Parathyroid adenoma (tissue), 2 donors: ENCODE measurements around the gene FUS.

Source experiments
- H2AFZ ChIP-seq: fragments of 300-600 bp; sonication (generic); one replicate; pipeline ENCODE4 v1.7.0; 2017; ENCODE audit warnings: antibody characterized with exemption, mild to moderate bottlenecking
- H3K27ac ChIP-seq: fragments of 300-600 bp; sonication (generic); one replicate; pipeline ENCODE4 v1.7.0; 2017
- H3K27me3 ChIP-seq: fragments of 300-600 bp; sonication (generic); one replicate; pipeline ENCODE4 v1.7.0; 2017; ENCODE audit warnings: low read length; ENCODE audit not compliant: control insufficient read depth, insufficient read depth
- H3K36me3 ChIP-seq: fragments of 300-600 bp; sonication (generic); one replicate; pipeline ENCODE4 v1.7.0; 2017; ENCODE audit warnings: low read length; ENCODE audit not compliant: control insufficient read depth, insufficient read depth
- H3K4me1 ChIP-seq: fragments of 300-600 bp; sonication (generic); one replicate; pipeline ENCODE4 v1.7.0; 2017; ENCODE audit warnings: control low read depth
- H3K4me2 ChIP-seq: fragments of 300-600 bp; sonication (generic); one replicate; pipeline ENCODE4 v1.7.0; 2017; ENCODE audit warnings: low read length
- H3K4me3 ChIP-seq: fragments of 300-600 bp; sonication (generic); one replicate; pipeline ENCODE4 v1.7.0; 2017; ENCODE audit warnings: low read depth, low read length
- H3K79me2 ChIP-seq: fragments of 300-600 bp; sonication (generic); one replicate; pipeline ENCODE4 v1.7.0; 2017; ENCODE audit warnings: control low read depth
- H3K9ac ChIP-seq: fragments of 300-600 bp; sonication (generic); one replicate; pipeline ENCODE4 v1.7.0; 2017; ENCODE audit warnings: mild to moderate bottlenecking
- H3K9me3 ChIP-seq: fragments of 300-600 bp; sonication (generic); one replicate; pipeline ENCODE4 v1.7.0; 2017; ENCODE audit warnings: low read length; ENCODE audit not compliant: control insufficient read depth
- TF ChIP-seq, protein P1 (sequence below): fragments of 300-600 bp; sonication (generic); IDR thresholded peaks from one replicate; pipeline ENCODE4 v1.7.0; 2017; ENCODE audit warnings: antibody characterized with exemption, mild to moderate bottlenecking
- donor health status: primary hyperparathyroidism.

FUS gene

DNA sequence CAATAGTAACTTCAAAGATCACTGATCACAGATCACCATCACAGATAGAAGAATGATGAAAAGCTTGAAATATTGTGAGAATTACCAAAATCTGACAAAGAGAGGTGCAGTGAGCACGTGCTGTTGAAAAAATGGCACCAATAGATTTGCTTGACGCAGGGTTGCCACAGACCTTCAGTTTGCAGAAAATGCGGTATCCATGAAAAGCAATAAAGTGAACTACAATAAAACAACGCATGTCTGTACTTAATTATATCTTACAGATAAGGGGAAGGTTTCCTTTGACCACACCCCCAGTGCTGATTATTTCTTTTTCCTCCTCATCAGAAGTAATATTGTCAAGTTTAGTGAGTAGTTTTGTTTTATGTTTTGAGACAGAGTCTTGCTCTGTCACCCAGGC lies 58.1 kb downstream of the FUS start:
- no peak overlapping the region for H3K27ac ChIP-seq
- TF ChIP-seq, protein P1, sequence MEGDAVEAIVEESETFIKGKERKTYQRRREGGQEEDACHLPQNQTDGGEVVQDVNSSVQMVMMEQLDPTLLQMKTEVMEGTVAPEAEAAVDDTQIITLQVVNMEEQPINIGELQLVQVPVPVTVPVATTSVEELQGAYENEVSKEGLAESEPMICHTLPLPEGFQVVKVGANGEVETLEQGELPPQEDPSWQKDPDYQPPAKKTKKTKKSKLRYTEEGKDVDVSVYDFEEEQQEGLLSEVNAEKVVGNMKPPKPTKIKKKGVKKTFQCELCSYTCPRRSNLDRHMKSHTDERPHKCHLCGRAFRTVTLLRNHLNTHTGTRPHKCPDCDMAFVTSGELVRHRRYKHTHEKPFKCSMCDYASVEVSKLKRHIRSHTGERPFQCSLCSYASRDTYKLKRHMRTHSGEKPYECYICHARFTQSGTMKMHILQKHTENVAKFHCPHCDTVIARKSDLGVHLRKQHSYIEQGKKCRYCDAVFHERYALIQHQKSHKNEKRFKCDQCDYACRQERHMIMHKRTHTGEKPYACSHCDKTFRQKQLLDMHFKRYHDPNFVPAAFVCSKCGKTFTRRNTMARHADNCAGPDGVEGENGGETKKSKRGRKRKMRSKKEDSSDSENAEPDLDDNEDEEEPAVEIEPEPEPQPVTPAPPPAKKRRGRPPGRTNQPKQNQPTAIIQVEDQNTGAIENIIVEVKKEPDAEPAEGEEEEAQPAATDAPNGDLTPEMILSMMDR, result no peak
- H3K4me1 ChIP-seq, result no peaks in the 10 kb centered on the region

More for the DNA sequence above, 58.1 kb downstream of the FUS start:
- H3K9me3 ChIP-seq, result no peaks in the 10 kb centered on the region
- H3K4me3 ChIP-seq, result no peak overlapping the region
- no peaks in the 10 kb centered on the region for H3K36me3 ChIP-seq
- H3K4me2 ChIP-seq, result no peak overlapping the region
- no peaks in the 10 kb centered on the region for H3K79me2 ChIP-seq
- no peak overlapping the region for H2AFZ ChIP-seq
- no peaks in the 10 kb centered on the region for H3K27me3 ChIP-seq
- no peak overlapping the region for H3K9ac ChIP-seq
